K562 (cell line): ENCODE data around the gene EPHA10. TPM values are rescaled to one million over a fixed set of nuclear protein-coding genes. Genes with fewer than 3 reads are reported as not detected.
A peak's percentile ranks its signal among the peaks of the same experiment; 100 is the strongest.

Source experiments
- ATAC-seq: fragments of 200-7000 bp; cut with Tn5 transposase; 3 replicates; pipeline ENCODE4 v1.9.1; 2020; ENCODE audit warnings: moderate library complexity
- BruUV-seq: library from RNA; stranded (reverse); fragments of 400-500 nt; replicated peaks from 2 replicates; lab custom pipeline; 2021; lab: Mats Ljungman, UMichigan
- CTCF ChIA-PET: fragments of 300-600 bp; formaldehyde crosslinking; extraction: SDS; loops from one replicate; lab custom pipeline; 2021; ENCODE audit warnings: low intra/inter-chr PET ratio; lab: Yijun Ruan, JAX
- POLR2A ChIA-PET: fragments of 300-600, 350-650 bp; sonication (Branson Sonifier 250); formaldehyde crosslinking; extraction: SDS; loops from one replicate; lab custom pipeline; 2021; ENCODE audit warnings: antibody characterized with exemption, inconsistent platforms; lab: Yijun Ruan, JAX
- DNase-seq, 4 experiments: peaks; one replicate each; pipeline versions ENCODE4 v3.0.0 to v3.0.0-alpha.2; 2011 to 2018; ENCODE audit warnings: low spot score in 3 of 4, mixed read lengths in 3 of 4; ENCODE audit errors: extremely low read depth in 1 of 4
- FAIRE-seq: peaks from 2 replicates; lab custom pipeline; 2011; peaks lifted over from hg19 to GRCh38; lab: Jason Lieb, UNC
- H2AFZ ChIP-seq: 2 replicates; pipeline ENCODE4 v1.6.0; 2011; ENCODE audit warnings: low read depth, low read length, control low read depth, inconsistent platforms
- H3K27ac ChIP-seq: fragments of 200-600 bp; 3 replicates; pipeline ENCODE4 v1.8.0; 2011; ENCODE audit warnings: low read depth, mild to moderate bottlenecking, control low read depth, inconsistent platforms, low read length, moderate library complexity, mixed read lengths; ENCODE audit errors: extremely low read depth
- H3K27me3 ChIP-seq, 2 experiments: fragments of 300-600 bp in 1 of 2; 2 replicates in 1 of 2; 3 replicates in 1 of 2; pipeline versions ENCODE4 v1.6.0 to v1.8.0; 2011; ENCODE audit warnings: inconsistent platforms in 2 of 2, low read length in 2 of 2, mild to moderate bottlenecking in 1 of 2, mixed read lengths in 1 of 2, moderate library complexity in 1 of 2; ENCODE audit not compliant: control insufficient read depth in 2 of 2, insufficient read depth in 2 of 2
- H3K36me3 ChIP-seq: fragments of 300-600 bp; 3 replicates; pipeline ENCODE4 v1.8.0; 2011; ENCODE audit warnings: mild to moderate bottlenecking, low read length, inconsistent platforms; ENCODE audit not compliant: control insufficient read depth, insufficient read depth
- H3K4me1 ChIP-seq, 2 experiments: fragments of 200-600 bp in 1 of 2; replicated peaks in 1 of 2; 2 replicates in 1 of 2; 3 replicates in 1 of 2; pipeline versions ENCODE4 v1.5.1 to v1.8.0; 2011; ENCODE audit warnings: inconsistent platforms in 2 of 2, low read length in 2 of 2, mild to moderate bottlenecking in 1 of 2, mixed read lengths in 1 of 2, moderate library complexity in 1 of 2; ENCODE audit not compliant: control insufficient read depth in 2 of 2, insufficient read depth in 2 of 2
- H3K4me2 ChIP-seq: 2 replicates; pipeline ENCODE4 v1.6.1; 2011; ENCODE audit warnings: low read length, control low read depth, inconsistent platforms, mixed read lengths; ENCODE audit not compliant: insufficient read depth
- H3K4me3 ChIP-seq: fragments of 200-600 bp; sonication (generic), shearing (Covaris generic); 2 replicates; pipeline ENCODE4 v1.5.1; 2016; ENCODE audit warnings: control low read depth, inconsistent platforms
- H3K79me2 ChIP-seq: fragments of 200-600 bp; 3 replicates; pipeline ENCODE4 v1.8.0; 2011; ENCODE audit warnings: low read length, inconsistent platforms; ENCODE audit not compliant: control insufficient read depth, insufficient read depth
- H3K9ac ChIP-seq, 2 experiments: 2 replicates each; pipeline versions ENCODE4 v1.6.0 to v1.6.1; 2011; ENCODE audit warnings: low read depth in 2 of 2, low read length in 2 of 2, control low read depth in 1 of 2, inconsistent platforms in 1 of 2, mild to moderate bottlenecking in 1 of 2, mixed read lengths in 1 of 2; ENCODE audit not compliant: insufficient read depth in 1 of 2
- H3K9me1 ChIP-seq: one replicate; pipeline ENCODE4 v1.6.0; 2011; ENCODE audit warnings: inconsistent platforms, mild to moderate bottlenecking, low read length, moderate library complexity; ENCODE audit not compliant: control insufficient read depth, insufficient read depth
- H3K9me3 ChIP-seq: replicated peaks from 2 replicates; pipeline ENCODE4 v1.5.1; 2011; ENCODE audit warnings: low read depth, low read length, inconsistent platforms; ENCODE audit not compliant: control insufficient read depth, insufficient read depth
- H4K20me1 ChIP-seq: replicated peaks from 2 replicates; pipeline ENCODE4 v1.6.1; 2011; ENCODE audit warnings: low read length, inconsistent platforms, mixed read lengths; ENCODE audit not compliant: control insufficient read depth, insufficient read depth
- EGR1 ChIP-seq: fragments of 450-650 bp; conservative IDR thresholded peaks from 2 replicates; pipeline ENCODE4 v1.6.1; 2017; ENCODE audit warnings: mild to moderate bottlenecking
- MIER1 ChIP-seq: fragments of 450-650 bp; IDR thresholded peaks from 2 replicates; pipeline ENCODE4 v1.6.1; 2016; ENCODE audit warnings: antibody characterized with exemption, mild to moderate bottlenecking, low read depth
- NR2C1 ChIP-seq, 2 experiments: fragments of 450-650 bp; IDR thresholded peaks; 2 replicates each; pipeline ENCODE4 v1.6.1; 2017; ENCODE audit warnings: mild to moderate bottlenecking in 2 of 2, antibody characterized with exemption in 1 of 2, inconsistent platforms in 1 of 2, missing compliant biosample characterization in 1 of 2, missing genetic modification characterization in 1 of 2
- NR2C2 ChIP-seq, 2 experiments: fragments of 200-800 bp in 1 of 2; sonication (Bioruptor generic) in 1 of 2; sonication (generic) in 1 of 2; formaldehyde crosslinking in 1 of 2; IDR thresholded peaks; 2 replicates each; pipeline versions ENCODE4 v1.6.1 to v1.8.0; 2016 to 2022; ENCODE audit warnings: mild to moderate bottlenecking in 1 of 2, missing compliant biosample characterization in 1 of 2, missing genetic modification characterization in 1 of 2, missing genetic modification reagents in 1 of 2
- TEAD2 ChIP-seq: fragments of 450-650 bp; IDR thresholded peaks from 2 replicates; pipeline ENCODE4 v1.6.1; 2016; ENCODE audit warnings: missing genetic modification characterization, control low read depth, missing compliant biosample characterization
- WGBS: fragments of 100-300 bp; shearing (Covaris generic); methylation state at CpG from one replicate; pipeline ENCODE4 v1.1.6; 2016; ENCODE audit warnings: low coverage, mixed read lengths; ENCODE audit not compliant: insufficient coverage; ENCODE audit errors: missing lambda C conversion rate; 5-methylcytosine and 5-hydroxymethylcytosine counted together
- in situ Hi-C: fragments of 300-500 bp; cut with MboI; formaldehyde crosslinking; loops from 4 replicates; pipeline ENCODE4 v1.15.0; 2018; ENCODE audit warnings: inconsistent platforms, mixed read lengths
- intact Hi-C: fragments of 100-400 bp; cut with micrococcal nuclease; formaldehyde crosslinking; loops from 2 replicates; pipeline ENCODE4 v1.14.2; 2022
- polyA plus RNA-seq, 8 experiments: library from polyadenylated mRNA; depleted of rRNA in 4 of 8; stranded (reverse) in 5 of 8; unstranded in 3 of 8; fragments of >200 nt; fragmentation: Nextera tagmentation in 2 of 8; fragmentation: Illumina TruSeq in 1 of 8; extraction: Ambion mirVana in 2 of 8; extraction: Trizol in 1 of 8; gene quantifications; 2 replicates each; pipeline versions ENCODE4 v1.2.1 to v1.2.3, GENCODE V29; 2011 to 2014; ENCODE audit warnings: inconsistent platforms in 1 of 8, missing spikeins in 1 of 8
- total RNA-seq, 7 experiments: library from RNA; depleted of rRNA in 6 of 7; stranded (reverse); fragments of >200 nt in 6 of 7; fragmentation: Illumina TruSeq in 2 of 7; extraction: Trizol in 2 of 7; gene quantifications; 2 replicates each; pipeline versions ENCODE4 v1.2.1 to v1.2.3, GENCODE V29; 2011 to 2021; ENCODE audit warnings: low replicate concordance in 1 of 7

EPHA10 gene
- total and polyA plus RNA-seq, 9 of the 15 experiments (the other 6 are each of a cell fraction or from before 2014, with no cell fraction given): 0.03 TPM; not detected in 8

DNA sequence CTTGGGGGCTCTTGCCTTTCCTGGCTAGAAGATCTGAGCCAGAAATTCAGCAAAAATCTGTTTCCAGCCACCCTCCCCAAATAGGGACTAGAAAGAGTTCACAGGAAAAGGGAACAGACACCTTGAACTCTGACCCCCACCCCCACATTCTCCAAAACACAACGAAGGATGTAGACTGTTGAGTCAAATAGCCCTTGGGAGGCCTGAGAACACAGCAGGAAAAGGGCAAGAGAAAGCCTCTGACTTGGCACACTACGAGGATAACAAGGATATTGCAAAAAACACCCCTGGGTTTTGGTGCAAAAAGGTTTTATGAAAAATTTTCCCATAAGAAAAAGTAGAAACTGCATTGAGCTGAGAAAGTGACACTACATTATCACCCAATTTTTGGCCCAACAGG lies 45.0 kb upstream of the EPHA10 start:
- Histone ChIP-seq H3K4me2 (no peak overlapping the region), H4K20me1 (peaks cover 17% of the 10 kb centered on the region), H3K4me1 (peaks cover 18 to 25% of the 10 kb centered on the region in 2 experiments; a peak in 4 of 5 replicates), H3K4me3 (no peak overlapping the region), H2AFZ (no peak overlapping the region), H3K79me2 (peaks cover 50% of the 10 kb centered on the region), H3K27ac (no peak overlapping the region), H3K36me3 (peaks cover 57% of the 10 kb centered on the region), H3K27me3 (no peaks in the 10 kb centered on the region), H3K9ac (no peak overlapping the region), H3K9me1 (peaks cover 3% of the 10 kb centered on the region), H3K9me3 (no peaks in the 10 kb centered on the region)
- POLR2A ChIA-PET: no interaction called here
- DNase-seq (peak in 1 of 4 experiments; percentile 34), FAIRE-seq (no peak), ATAC-seq (no peak)
- in situ Hi-C loops (no loop called here), intact Hi-C loops (loop anchor here (2.0 to 10.0 kb wide), 3 partner anchors 49 to 165 kb away; partner anchors contain the start of gene MTF1)
- TF ChIP-seq NR2C2 (CRISPR knock-in tag; IDR thresholded peaks at IDR 0.05) (no peak), NR2C2 (tag; IDR thresholded peaks at IDR 0.05) (peak; percentile 55; the same call in 1 of the 2 replicates), EGR1 (peak; percentile 73), TEAD2 (tag) (no peak), MIER1 (no peak), NR2C1 (IDR thresholded peaks at IDR 0.05) (peak; percentile 56; the same call in 1 of the 2 replicates), NR2C1 (tag; IDR thresholded peaks at IDR 0.05) (peak; percentile 72)
- no TSS peak for BruUV-seq
- CTCF ChIA-PET: no interaction called here
- WGBS: 50% methylated on average over 2 of the region's 2 CpGs
